TTC549 (cell line): ENCODE measurements around the gene ANXA2R.
"Not testable (repeated sequence)": the region's sequence is repeated elsewhere in the genome, so short reads cannot be mapped to it uniquely, and the experiment has no call there.

ENCODE experiments used
- FAIRE-seq: peaks from 2 replicates; lab custom pipeline; 2012; peaks lifted over from hg19 to GRCh38; lab: Jason Lieb, UNC

ANXA2R gene

GRCh38 chr5:43040287-43041098, at the start of gene ANXA2R:
ANXA2R (minus strand) TSS chr5:43040319; CDS start chr5:43040046, 273 bp downstream.
- FAIRE-seq: no peak

GRCh38 chr5:43086118-43086908, 46.2 kb upstream of the ANXA2R start:
- not testable (repeated sequence) for FAIRE-seq

- no peak for FAIRE-seq
Observed at GRCh38 chr5:43085453-43085852, 45.3 kb upstream of the ANXA2R start.

GRCh38 chr5:43084468-43084867, 44.3 kb upstream of the ANXA2R start:
- not testable (repeated sequence) for FAIRE-seq

GRCh38 chr5:43081345-43081744, 41.2 kb upstream of the ANXA2R start:
- not testable (repeated sequence) for FAIRE-seq

- no peak for FAIRE-seq
Observed at GRCh38 chr5:43078956-43079355, 38.8 kb upstream of the ANXA2R start.

- not testable (repeated sequence) for FAIRE-seq
Observed at GRCh38 chr5:43077446-43078191, 37.5 kb upstream of the ANXA2R start.

- no peak for FAIRE-seq
Observed at GRCh38 chr5:43075319-43076293, 35.5 kb upstream of the ANXA2R start.

GRCh38 chr5:43074987-43075318, 34.8 kb upstream of the ANXA2R start:
- FAIRE-seq: no peak

- FAIRE-seq: no peak
Observed at GRCh38 chr5:43073597-43074546, 33.8 kb upstream of the ANXA2R start.

GRCh38 chr5:43069401-43069720, 29.2 kb upstream of the ANXA2R start:
- not testable (repeated sequence) for FAIRE-seq

- no peak for FAIRE-seq
Observed at GRCh38 chr5:43068037-43068436, 27.9 kb upstream of the ANXA2R start.

- FAIRE-seq: no peak
Observed at GRCh38 chr5:43066799-43067741, 27.0 kb upstream of the ANXA2R start.

- FAIRE-seq: no peak
Observed at GRCh38 chr5:43065948-43066798, 26.1 kb upstream of the ANXA2R start.

GRCh38 chr5:43065387-43065947, 25.3 kb upstream of the ANXA2R start:
- FAIRE-seq: no peak

- FAIRE-seq: no peak
Observed at GRCh38 chr5:43063721-43064171, 23.6 kb upstream of the ANXA2R start.

- no peak for FAIRE-seq
Observed at GRCh38 chr5:43061352-43062075, 21.4 kb upstream of the ANXA2R start.
